IPS-NIHi7 (cell line): ENCODE results near the gene TMC8.
A peak's percentile ranks its signal among the peaks of the same experiment; 100 is the strongest.

ENCODE experiments used
- DNase-seq: peaks from one replicate; pipeline ENCODE4 v3.0.0; 2012; ENCODE audit warnings: mixed read lengths; ENCODE audit errors: extremely low spot score

Gene TMC8

GRCh38 chr17:78180083-78180482, 49.5 kb downstream of the TMC8 start:
- no peak for DNase-seq

GRCh38 chr17:78180508-78180907, 49.9 kb downstream of the TMC8 start:
- DNase-seq = no peak

GRCh38 chr17:78182504-78182903, 51.9 kb downstream of the TMC8 start:
- DNase-seq = no peak

- DNase-seq = no peak
Observed at GRCh38 chr17:78183916-78184315, 53.3 kb downstream of the TMC8 start.

- no peak for DNase-seq
Observed at GRCh38 chr17:78184351-78184750, 53.8 kb downstream of the TMC8 start.

- DNase-seq = no peak
Observed at GRCh38 chr17:78184868-78185267, 54.3 kb downstream of the TMC8 start.

GRCh38 chr17:78185981-78186691, 55.6 kb downstream of the TMC8 start:
- peak; percentile 49 for DNase-seq

- peak; percentile 99 for DNase-seq
Observed at GRCh38 chr17:78186692-78187595, 56.4 kb downstream of the TMC8 start, which contains the start of the genes AFMID and TK1. Gene AFMID (plus strand): TSS chr17:78187362. CDS start chr17:78187371, 9 bp downstream. Gene TK1 (minus strand): TSS chr17:78187052. CDS start chr17:78186994, 58 bp downstream.
